Mucosa of gallbladder (tissue), 1 donor: ENCODE results near the gene PLEKHO2. TPM values are rescaled to one million over a fixed set of nuclear protein-coding genes. Genes with fewer than 3 reads are reported as not detected.

Experiments used
- DNase-seq: peaks from one replicate; pipeline ENCODE4 v3.0.0-alpha.2; 2020; ENCODE audit warnings: low spot score
- total RNA-seq: library from RNA; stranded (reverse); gene quantifications from one replicate; pipeline ENCODE4 v1.2.1, GENCODE V29; 2021
- donor health status: DM: no; HTN: no; CAD: no.

The PLEKHO2 gene
- total RNA-seq, 1 donor from 2014 or later, result 31.5 TPM

- no peak for DNase-seq
Observed at GRCh38 chr15:64892847-64893403, 51.2 kb downstream of the PLEKHO2 start.

GRCh38 chr15:64893481-64894394 is 52.0 kb downstream of the PLEKHO2 start:
- peak; percentile 96 for DNase-seq

DNA sequence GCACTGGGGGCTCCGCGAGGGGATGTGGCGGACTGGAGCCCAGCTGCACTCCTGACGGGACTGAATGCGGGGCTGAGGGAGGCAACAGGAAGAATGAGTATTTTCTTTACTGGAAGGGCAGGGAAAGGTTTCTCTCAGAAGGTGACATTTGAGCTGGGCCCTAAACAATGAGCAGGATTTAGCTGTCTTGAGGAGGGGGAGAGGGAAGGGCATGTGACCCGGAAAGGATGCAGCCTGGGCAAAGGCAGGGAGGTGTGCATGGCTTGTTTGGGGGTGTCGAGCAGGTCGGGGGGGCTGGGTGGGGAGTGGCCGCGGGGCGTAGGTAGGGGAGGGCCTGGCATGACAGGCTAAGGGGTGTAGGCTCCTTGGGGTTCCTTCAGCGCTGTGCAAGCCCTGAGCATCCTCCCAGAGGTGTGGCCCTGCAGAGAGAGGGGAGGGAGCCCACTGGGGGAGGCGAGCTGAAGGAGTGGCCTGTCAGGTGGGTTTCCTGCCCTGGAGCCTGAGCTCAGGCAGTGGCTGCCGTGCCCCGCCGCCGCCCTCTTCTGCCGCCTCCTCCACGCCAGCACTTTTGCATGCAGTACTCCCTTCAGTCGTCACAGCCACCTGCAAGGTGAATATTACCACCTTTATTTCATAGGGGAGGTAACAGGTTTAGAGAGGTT is 52.8 kb downstream of the PLEKHO2 start:
- peak; percentile 43 for DNase-seq

DNA sequence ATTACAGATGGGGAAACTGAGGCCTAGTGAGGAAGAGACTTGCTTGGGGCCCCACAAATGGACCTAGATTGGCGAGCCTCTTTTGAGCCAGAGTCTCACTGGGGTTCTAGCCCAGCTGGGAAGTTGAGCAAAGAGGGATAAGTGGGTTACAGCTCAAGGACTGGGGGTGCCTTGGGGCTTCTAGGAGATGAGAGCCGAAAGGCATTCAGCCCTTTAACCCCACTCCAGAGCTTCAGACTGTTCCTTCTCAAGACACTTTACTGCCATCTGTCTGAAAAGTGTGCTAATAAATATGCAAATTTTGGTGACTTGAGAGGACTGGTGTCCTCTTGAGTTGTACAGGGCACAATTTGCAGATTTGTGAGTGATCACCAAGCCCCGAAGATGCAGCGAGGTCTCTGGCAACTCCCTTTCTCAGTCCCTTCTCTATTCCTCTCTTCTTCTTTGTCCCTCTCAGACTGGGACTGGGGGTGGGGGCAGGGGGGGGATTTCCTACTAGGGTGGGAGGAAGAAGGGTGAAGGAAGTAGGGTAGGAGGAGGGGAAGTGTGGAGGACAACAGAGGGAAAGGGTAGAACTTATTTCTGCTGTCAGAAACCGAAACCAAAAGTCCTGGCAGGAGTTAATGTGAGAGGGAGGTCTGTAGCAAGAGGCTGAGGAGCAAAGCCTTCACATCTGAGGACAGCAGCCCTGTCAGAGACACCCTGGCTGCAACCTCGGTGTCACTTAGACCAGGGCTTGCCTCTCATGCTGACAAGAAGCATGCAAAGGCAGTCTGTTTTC is 53.8 kb downstream of the PLEKHO2 start:
- no peak for DNase-seq

- DNase-seq, result no peak
Observed at GRCh38 chr15:64896371-64897069, 54.8 kb downstream of the PLEKHO2 start.

- peak; percentile 42 for DNase-seq
Observed at GRCh38 chr15:64897345-64897985, 55.8 kb downstream of the PLEKHO2 start.

DNA sequence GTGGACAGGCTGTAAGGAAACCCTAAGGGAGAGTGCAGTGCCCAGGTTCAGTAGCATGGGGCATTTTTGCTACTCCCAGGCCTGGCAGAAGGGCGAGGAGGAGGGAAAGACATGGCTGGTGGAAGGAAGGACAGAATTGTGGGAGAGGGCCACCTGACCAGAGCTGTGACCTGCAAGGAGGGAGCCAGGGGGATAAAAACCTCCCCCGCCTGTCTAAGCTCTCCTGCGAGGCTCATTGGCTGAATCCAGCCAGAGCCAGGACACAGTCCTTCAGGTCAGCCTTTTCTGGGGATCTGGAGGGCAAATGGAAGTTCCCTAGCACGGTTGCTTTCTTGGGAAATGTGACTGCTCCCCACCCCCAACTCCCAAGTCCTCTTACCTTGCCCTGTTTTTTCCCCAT is 56.7 kb downstream of the PLEKHO2 start:
- DNase-seq, result no peak

GRCh38 chr15:64901141-64901540 is 59.4 kb downstream of the PLEKHO2 start:
- no peak for DNase-seq

DNA sequence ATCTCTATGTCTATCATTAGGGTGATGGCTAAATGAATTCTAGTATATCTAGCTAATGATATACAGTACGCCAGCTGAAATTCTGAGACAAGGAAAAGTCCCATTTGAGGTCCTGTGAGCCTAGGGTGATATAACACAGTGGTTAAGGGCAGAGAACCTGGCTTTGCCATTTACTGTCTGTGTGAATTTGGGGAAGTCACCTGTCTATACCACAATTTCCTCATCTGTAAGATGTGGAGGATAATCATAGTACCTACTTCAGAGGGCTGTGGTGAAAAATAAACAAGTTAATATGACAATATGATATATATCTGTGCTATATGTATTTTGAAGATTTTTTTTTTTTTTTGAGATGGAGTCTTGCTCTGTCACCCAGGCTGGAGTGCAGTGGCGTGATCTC is 60.2 kb downstream of the PLEKHO2 start:
- no peak for DNase-seq

DNA sequence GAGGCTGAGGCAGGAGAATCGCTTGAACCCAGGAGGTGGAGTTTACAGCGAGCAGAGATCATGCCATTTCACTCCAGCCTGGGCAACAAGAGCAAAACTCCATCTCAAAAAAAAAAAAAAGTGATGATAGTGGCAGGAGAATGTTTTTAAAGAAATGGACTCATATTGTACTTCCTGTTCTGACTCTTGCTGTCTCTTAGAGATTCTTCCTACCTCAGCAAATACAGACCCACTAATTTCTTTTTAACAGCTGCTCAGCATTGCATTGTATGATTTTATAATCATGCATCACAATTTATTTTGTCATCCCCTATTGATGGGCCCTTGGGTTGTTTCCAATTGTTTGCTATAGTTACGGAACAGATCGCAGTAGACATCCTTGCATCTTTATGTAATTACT is 61.1 kb downstream of the PLEKHO2 start:
- DNase-seq, result no peak

GRCh38 chr15:64903326-64903950 is 61.7 kb downstream of the PLEKHO2 start:
- DNase-seq, result no peak

- DNase-seq, result no peak
Observed at GRCh38 chr15:64904189-64904588, 62.5 kb downstream of the PLEKHO2 start.

GRCh38 chr15:64905119-64905831 is 63.6 kb downstream of the PLEKHO2 start:
- peak; percentile 75 for DNase-seq

DNA sequence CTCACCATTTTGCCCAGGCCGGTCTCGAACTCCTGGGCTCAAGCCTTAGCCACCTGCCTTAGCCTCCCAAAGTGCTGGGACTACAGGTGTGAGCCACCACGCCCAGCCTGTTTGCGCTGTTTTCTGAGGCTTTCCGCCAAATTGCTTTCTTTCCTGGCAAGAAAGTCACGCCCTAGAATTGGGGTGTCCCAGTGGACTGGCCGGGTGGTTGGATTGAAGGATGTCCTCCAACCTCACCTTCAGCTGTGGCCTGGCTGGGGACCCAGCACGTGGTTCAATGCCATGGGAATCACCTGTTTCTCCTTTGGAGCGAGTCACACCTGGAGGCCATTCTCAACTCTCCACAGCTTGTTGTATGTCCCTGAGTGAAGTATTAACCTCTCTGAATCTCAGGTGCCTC is 64.2 kb downstream of the PLEKHO2 start:
- no peak for DNase-seq

DNA sequence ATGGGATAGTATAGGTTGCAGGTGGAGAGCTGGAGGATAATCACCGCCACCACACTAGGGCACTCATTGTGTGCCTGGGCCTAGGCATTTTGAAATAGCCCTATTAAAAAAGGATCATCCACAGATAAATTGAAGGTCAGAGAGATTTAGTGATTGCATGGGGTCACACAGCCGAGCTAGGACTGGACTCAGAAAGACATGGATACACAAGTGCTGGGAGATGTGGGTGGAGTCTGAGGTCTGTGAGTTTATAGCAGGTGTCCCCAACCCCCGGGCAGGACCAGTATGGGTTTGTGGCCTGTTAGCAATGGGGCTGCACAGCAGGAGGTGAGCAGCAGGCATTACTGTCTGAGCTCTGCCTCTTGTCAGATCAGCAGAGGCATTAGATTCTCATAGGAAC is 64.7 kb downstream of the PLEKHO2 start:
- DNase-seq, result no peak

DNA sequence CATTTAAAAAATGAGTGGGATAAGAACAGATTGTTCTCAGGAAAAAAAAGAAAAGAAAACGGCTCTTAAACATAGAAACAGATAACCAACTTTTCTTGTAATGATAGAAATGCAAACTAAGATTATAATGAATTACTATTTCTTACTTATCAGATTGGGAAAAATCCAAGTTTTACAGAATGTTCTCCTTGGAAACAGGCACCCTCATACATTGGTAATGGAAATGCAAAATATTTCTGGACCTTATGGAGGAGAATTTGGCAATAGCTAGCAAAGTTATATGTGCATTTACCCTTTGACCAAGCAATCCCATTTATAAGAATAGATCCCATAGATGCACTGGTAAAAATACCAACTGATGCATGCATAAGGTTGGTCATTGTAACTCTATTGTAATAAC is 66.3 kb downstream of the PLEKHO2 start:
- no peak for DNase-seq

DNA sequence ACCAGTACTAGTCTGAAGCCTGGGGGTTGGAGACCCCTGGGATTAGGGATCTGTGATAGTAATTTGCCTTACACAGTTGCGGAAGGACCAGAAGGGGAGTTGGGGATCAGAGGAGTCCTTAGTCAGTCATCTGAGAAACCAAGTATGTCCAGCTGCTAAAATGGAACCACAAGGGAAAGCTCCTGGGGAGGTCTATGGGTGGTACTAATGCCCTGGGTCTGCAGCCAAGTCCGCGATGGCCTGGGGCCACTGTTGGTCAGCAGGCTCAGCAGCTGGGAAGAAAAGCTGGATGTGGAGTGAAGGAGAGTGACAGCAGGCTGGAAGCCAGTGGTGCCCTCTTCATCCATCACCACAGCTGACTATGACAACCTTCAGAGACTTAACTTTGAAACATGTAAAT is 67.8 kb downstream of the PLEKHO2 start:
- DNase-seq, result no peak

DNA sequence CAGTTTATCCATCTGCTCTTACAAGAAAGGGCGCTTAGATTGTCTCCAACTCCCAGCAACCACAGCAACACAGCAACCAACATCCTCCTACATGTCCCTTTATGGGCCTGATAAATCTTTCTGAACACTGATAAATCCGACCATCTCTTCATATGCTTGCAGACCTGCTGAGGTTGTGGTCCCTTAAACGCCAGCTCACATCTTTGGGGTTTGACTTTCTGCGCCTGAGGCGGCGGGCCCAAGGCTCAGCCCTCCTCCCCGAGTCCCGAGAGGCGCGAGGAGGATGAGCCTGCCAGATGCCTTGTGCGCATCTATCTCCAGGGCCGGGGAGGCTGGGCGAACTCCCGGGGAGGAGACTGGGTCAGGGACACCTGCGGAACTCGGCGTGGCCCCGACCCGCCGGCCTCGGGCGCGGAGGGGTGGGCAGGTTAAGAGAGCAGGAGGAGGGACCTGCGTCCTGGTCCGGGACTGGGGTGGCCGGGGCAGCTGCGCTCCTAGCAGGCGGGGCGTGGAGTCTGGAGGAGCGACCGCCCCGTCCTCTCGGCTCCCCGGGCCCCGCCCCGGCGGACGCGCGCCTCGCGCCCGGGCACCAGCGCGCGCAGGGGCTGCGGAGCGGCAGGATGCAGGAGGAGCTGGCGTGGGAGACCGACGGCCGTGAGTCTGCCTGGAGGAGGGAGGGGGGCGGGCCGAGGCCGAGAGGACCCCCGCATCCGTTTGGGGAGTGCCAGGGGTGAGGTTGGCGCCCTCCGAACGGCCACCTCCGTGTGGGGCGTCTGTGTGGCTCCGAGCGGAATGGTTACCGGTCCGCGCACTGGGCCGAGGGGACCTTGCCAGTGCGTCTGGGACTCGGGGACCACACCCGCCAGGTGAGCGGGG is 69.8 kb downstream of the PLEKHO2 start, which contains the start of gene ANKDD1A:
ANKDD1A (plus strand) TSS at position 592 of the 876 bp plus-strand sequence; CDS start at position 621, 29 bp downstream.
- peak; percentile 36 for DNase-seq
